MM.1S (cell line): ENCODE results near the gene GJA3.

ENCODE experiments used
- EZH2 ChIP-seq: fragments of 300-600 bp; sonication (generic); optimal IDR thresholded peaks from 2 replicates; pipeline ENCODE3; 2017; ENCODE audit warnings: low read depth, mild to moderate bottlenecking, antibody characterized with exemption, low read length, mixed read lengths
- EZH2phosphoT487 ChIP-seq: fragments of 300-600 bp; sonication (generic); IDR thresholded peaks from 2 replicates; pipeline ENCODE4 v1.6.1; 2018; ENCODE audit warnings: antibody characterized with exemption, low read length
- TF ChIP-seq, protein P1 (sequence below): fragments of 300-600 bp; sonication (generic); IDR thresholded peaks from 2 replicates; pipeline ENCODE4 v1.5.1; 2016; ENCODE audit warnings: antibody characterized with exemption, low read length, mixed read lengths

DNA sequence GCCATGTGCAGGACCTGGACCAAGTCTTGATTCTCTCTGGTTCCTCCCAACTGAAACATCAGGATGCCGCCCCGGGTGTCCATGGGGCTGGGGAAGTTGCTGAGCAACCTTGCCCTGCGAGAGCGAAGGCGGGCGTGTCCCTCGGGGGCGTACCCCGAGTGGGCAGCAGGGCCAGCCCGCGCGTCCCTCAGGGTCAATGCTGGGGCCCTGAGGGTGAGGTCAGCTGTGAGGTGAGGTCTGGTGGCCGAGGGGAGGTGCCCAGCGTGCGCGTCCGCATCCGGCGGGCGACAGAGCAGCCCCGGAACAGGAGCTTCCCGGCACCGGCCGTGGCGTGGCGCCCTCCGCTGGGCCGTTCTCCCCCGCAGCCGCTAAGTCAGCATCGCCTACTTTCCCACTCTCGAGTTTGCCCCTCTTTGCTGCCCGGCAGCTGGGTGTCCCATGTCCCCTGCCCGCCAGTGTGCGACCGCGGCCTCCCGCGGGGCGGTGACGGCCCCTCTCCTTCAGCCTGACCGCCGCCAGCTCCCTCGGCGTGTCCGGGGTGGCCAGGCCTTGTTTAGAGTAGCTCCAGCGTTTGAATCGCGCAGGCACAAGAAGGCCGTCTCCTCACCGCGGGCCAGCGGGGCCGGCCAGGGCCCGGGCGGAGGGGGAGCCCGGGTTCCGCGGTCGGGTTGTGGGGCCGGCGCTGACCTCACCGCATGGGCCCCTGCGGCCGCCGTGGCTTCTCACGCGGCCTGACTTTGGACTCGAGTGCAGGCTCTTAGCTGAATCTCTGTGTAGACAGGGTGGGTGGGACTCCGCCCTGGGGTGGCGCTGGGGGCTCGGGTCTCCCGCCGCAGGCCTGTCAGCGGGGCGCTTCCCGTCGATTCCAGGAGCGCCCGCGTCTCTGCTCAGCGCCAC lies 33.0 kb downstream of the GJA3 start:
- TF ChIP-seq EZH2 (no peak), EZH2phosphoT487 (no peak)
- TF ChIP-seq, protein P1, sequence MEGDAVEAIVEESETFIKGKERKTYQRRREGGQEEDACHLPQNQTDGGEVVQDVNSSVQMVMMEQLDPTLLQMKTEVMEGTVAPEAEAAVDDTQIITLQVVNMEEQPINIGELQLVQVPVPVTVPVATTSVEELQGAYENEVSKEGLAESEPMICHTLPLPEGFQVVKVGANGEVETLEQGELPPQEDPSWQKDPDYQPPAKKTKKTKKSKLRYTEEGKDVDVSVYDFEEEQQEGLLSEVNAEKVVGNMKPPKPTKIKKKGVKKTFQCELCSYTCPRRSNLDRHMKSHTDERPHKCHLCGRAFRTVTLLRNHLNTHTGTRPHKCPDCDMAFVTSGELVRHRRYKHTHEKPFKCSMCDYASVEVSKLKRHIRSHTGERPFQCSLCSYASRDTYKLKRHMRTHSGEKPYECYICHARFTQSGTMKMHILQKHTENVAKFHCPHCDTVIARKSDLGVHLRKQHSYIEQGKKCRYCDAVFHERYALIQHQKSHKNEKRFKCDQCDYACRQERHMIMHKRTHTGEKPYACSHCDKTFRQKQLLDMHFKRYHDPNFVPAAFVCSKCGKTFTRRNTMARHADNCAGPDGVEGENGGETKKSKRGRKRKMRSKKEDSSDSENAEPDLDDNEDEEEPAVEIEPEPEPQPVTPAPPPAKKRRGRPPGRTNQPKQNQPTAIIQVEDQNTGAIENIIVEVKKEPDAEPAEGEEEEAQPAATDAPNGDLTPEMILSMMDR, result peak; percentile 34
